Esophagus muscularis mucosa (tissue), 4 donors: Measurements from ENCODE around the gene GANC. TPM values are rescaled to one million over a fixed set of nuclear protein-coding genes. Genes with fewer than 3 reads are reported as not detected.

Source experiments
- DNase-seq: peaks from one replicate; pipeline ENCODE4 v3.0.0-alpha.2; 2017; ENCODE audit errors: extremely low spot score
- H3K27ac ChIP-seq, 4 donors: fragments of 200-600 bp; sonication (generic); replicated peaks in 1 of 4; 1 replicate in 3 of 4; 2 replicates in 1 of 4; pipeline ENCODE4 v1.5.1; 2016 to 2019; ENCODE audit warnings: mild to moderate bottlenecking in 1 of 4
- H3K27me3 ChIP-seq, 4 donors: fragments of 200-600 bp; sonication (generic); one replicate each; pipeline versions ENCODE4 v1.5.1 to v1.6.0; 2016 to 2019
- H3K36me3 ChIP-seq, 4 donors: fragments of 200-600 bp; sonication (generic); one replicate each; pipeline ENCODE4 v1.5.1; 2016 to 2019
- H3K4me1 ChIP-seq, 4 donors: fragments of 200-600 bp; sonication (generic); one replicate each; pipeline ENCODE4 v1.5.1; 2016 to 2019
- H3K4me3 ChIP-seq, 4 donors: fragments of 200-600 bp; sonication (generic); 1 replicate in 2 of 4; 2 replicates in 2 of 4; pipeline ENCODE4 v1.5.1; 2016 to 2019; ENCODE audit warnings: mild to moderate bottlenecking in 4 of 4, moderate library complexity in 1 of 4
- H3K9me3 ChIP-seq, 4 donors: fragments of 200-600 bp; sonication (generic); 1 replicate in 3 of 4; 2 replicates in 1 of 4; pipeline ENCODE4 v1.5.1; 2016 to 2019
- EP300 ChIP-seq: sonication (generic); formaldehyde crosslinking; IDR thresholded peaks from one replicate; pipeline ENCODE4 v1.6.1; 2017; ENCODE audit warnings: antibody characterized with exemption
- POLR2A ChIP-seq: fragments of 450-650 bp; IDR thresholded peaks from one replicate; pipeline ENCODE4 v1.6.1; 2017; ENCODE audit warnings: antibody characterized with exemption, moderate library complexity, mild to moderate bottlenecking, low read depth
- POLR2AphosphoS5 ChIP-seq, 2 donors: sonication (generic); formaldehyde crosslinking; IDR thresholded peaks; one replicate each; pipeline ENCODE4 v1.6.1; 2017; ENCODE audit warnings: antibody characterized with exemption in 2 of 2
- WGBS: methylation state at CpG from one replicate; pipeline ENCODE4 v1.1.5; 2018; 5-methylcytosine and 5-hydroxymethylcytosine counted together
- intact Hi-C: fragments of 100-400 bp; cut with DNase I; formaldehyde crosslinking; loops from one replicate; pipeline ENCODE4 v1.15.1; 2023
- total RNA-seq, 4 donors: library from RNA; depleted of rRNA; stranded (reverse); fragments of >200 nt; gene quantifications; one replicate each; pipeline versions ENCODE4 v1.1.0 to v1.2.1, GENCODE V29; 2016
- TF ChIP-seq, protein P1 (sequence below), 3 experiments: fragments of 200-600 bp in 2 of 3; fragments of 450-650 bp in 1 of 3; sonication (generic) in 2 of 3; IDR thresholded peaks; one replicate each; pipeline ENCODE4 v1.5.1; 2017 to 2019; ENCODE audit warnings: antibody characterized with exemption in 3 of 3, mild to moderate bottlenecking in 2 of 3, moderate library complexity in 1 of 3

The GANC gene
- total RNA-seq, 4 donors from 2014 or later, result 12.2 to 22.7 (median 17.7) TPM

DNA sequence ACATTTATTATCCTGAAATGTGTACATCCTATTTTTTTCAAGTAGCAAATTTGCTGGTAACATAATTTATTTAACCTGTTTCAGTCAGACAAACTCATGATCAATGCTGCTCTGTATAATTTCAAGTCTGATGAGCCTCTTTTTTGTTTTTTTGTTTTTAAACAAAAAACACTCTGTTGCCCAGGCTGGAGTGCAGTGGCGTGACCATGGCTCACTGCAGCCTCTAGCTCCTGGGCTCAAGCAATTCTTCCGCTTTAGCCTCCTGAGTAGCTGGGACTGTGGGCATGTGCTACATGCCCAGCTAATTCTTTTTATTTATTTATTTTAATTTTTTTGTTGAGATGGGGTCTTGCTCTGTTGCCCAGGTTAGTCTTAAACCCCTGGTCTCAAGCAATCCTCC lies 46.2 kb downstream of the GANC start:
- TF ChIP-seq, protein P1, sequence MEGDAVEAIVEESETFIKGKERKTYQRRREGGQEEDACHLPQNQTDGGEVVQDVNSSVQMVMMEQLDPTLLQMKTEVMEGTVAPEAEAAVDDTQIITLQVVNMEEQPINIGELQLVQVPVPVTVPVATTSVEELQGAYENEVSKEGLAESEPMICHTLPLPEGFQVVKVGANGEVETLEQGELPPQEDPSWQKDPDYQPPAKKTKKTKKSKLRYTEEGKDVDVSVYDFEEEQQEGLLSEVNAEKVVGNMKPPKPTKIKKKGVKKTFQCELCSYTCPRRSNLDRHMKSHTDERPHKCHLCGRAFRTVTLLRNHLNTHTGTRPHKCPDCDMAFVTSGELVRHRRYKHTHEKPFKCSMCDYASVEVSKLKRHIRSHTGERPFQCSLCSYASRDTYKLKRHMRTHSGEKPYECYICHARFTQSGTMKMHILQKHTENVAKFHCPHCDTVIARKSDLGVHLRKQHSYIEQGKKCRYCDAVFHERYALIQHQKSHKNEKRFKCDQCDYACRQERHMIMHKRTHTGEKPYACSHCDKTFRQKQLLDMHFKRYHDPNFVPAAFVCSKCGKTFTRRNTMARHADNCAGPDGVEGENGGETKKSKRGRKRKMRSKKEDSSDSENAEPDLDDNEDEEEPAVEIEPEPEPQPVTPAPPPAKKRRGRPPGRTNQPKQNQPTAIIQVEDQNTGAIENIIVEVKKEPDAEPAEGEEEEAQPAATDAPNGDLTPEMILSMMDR (IDR thresholded peaks at IDR 0.05), result no peak
- no peak for TF ChIP-seq EP300
- Histone ChIP-seq H3K36me3 (peaks cover 0 to 39% (median 9%) of the 10 kb centered on the region in 4 donors), H3K4me1 (no peaks in the 10 kb centered on the region), H3K9me3 (no peaks in the 10 kb centered on the region), H3K27me3 (no peaks in the 10 kb centered on the region), H3K4me3 (no peak overlapping the region), H3K27ac (no peak overlapping the region)
- 94% methylated on average over 2 of the region's 2 CpGs for WGBS
- intact Hi-C loops, result no loop called here
- no peak for DNase-seq

DNA sequence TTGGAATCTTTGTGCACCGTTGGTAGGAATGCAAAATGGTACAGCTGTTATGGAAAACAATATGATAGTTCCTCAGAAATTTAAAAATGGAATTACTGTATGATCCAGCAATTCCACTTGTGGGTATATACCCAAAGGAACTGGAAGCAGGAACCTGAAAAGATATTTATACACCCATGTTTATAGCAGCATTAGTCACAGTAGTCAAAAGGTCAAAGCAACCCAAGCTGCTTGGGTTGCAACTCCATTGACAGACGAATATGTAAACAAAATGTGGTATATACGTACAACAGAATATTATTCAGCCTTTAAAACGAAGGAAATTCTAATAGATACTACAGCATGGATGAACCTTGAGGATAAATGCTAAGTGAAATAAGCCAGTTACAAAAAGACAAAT lies 51.3 kb downstream of the GANC start:
- no peaks in the 10 kb centered on the region for H3K27me3 ChIP-seq
- no peak for TF ChIP-seq POLR2A
- TF ChIP-seq, protein P1 (IDR thresholded peaks at IDR 0.05), result no peak
- no peak for TF ChIP-seq POLR2AphosphoS5 (IDR thresholded peaks at IDR 0.05)
- TF ChIP-seq EP300, result no peak
- WGBS, result 80% methylated on average over 4 of the region's 4 CpGs
- no peaks in the 10 kb centered on the region for H3K9me3 ChIP-seq
- H3K36me3 ChIP-seq, result peaks cover 0 to 70% (median 30%) of the 10 kb centered on the region in 4 donors
- DNase-seq, result no peak
- no peak overlapping the region for H3K27ac ChIP-seq
- intact Hi-C loops, result no loop called here
- no peaks in the 10 kb centered on the region for H3K4me1 ChIP-seq
- no peak overlapping the region for H3K4me3 ChIP-seq

- Histone ChIP-seq H3K4me3 (no peak overlapping the region), H3K27me3 (no peaks in the 10 kb centered on the region), H3K4me1 (no peaks in the 10 kb centered on the region), H3K27ac (no peak overlapping the region), H3K9me3 (no peaks in the 10 kb centered on the region), H3K36me3 (peaks cover 0 to 56% (median 25%) of the 10 kb centered on the region in 4 donors)
- WGBS, result 92% methylated on average over 2 of the region's 2 CpGs
- intact Hi-C loops, result no loop called here
- no peak for DNase-seq
- TF ChIP-seq, protein P1 (IDR thresholded peaks at IDR 0.05), result no peak
- TF ChIP-seq POLR2AphosphoS5 (IDR thresholded peaks at IDR 0.05) (no peak), EP300 (no peak), POLR2A (no peak)
These were observed 56.2 kb downstream of the GANC start for GRCh38 chr15:42329161-42329560.

DNA sequence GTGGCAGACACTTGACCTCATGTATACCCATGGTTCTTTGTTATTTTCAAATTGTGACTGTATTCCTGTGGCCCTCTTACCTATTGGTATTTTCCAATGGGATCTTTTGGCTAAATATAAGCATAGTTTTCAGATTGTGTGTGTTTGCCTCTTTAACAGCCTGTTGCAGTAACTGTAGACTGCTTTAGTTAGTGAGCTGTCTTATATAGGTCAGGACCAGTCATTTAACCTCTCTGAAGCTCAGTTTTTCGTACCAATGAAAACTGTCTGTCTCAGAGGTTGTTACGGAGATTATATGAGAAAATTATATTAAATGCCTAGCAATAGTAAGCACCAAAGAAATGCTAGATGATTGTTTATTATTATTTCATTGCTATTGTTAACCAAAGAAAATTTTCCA lies 57.0 kb downstream of the GANC start:
- H3K27me3 ChIP-seq, result no peaks in the 10 kb centered on the region
- H3K4me1 ChIP-seq, result no peaks in the 10 kb centered on the region
- no peak for DNase-seq
- no peak for TF ChIP-seq POLR2A
- TF ChIP-seq, protein P1 (IDR thresholded peaks at IDR 0.05), result no peak
- no peak for TF ChIP-seq POLR2AphosphoS5 (IDR thresholded peaks at IDR 0.05)
- no peak for TF ChIP-seq EP300
- WGBS, result 86% methylated on average over 2 of the region's 2 CpGs
- no peak overlapping the region for H3K27ac ChIP-seq
- H3K36me3 ChIP-seq, result peaks cover 0 to 56% (median 23%) of the 10 kb centered on the region in 4 donors
- intact Hi-C loops, result no loop called here
- H3K4me3 ChIP-seq, result no peak overlapping the region
- H3K9me3 ChIP-seq, result peaks cover 0 to 5% (median 1%) of the 10 kb centered on the region in 4 donors

DNA sequence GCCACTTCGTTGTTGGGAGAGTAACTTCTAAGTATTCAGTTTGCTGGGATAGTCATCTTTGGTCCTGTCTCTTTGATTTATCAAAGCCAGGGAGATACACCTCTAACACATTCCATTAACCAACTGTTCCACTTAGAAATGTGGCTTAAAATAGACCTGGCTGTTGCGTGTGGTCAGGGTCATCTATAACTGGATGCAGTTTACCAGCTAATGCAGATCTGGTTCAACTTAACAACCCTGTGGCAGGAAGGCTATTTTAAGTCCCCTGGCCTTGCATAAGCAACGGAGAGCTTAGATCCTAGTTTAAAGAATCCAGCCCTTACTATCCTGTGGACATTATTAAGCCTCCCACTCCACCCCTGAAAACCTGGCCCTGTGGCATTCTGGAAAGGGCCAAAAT lies 58.2 kb downstream of the GANC start:
- intact Hi-C loops, result no loop called here
- TF ChIP-seq POLR2A (no peak), POLR2AphosphoS5 (IDR thresholded peaks at IDR 0.05) (no peak), EP300 (no peak)
- TF ChIP-seq, protein P1 (IDR thresholded peaks at IDR 0.05), result no peak
- H3K27ac ChIP-seq, result no peak overlapping the region
- H3K9me3 ChIP-seq, result peaks cover 0 to 8% (median 4%) of the 10 kb centered on the region in 4 donors
- no peak overlapping the region for H3K4me3 ChIP-seq
- 58% methylated on average over 3 of the region's 3 CpGs for WGBS
- DNase-seq, result no peak
- H3K27me3 ChIP-seq, result no peaks in the 10 kb centered on the region
- H3K4me1 ChIP-seq, result no peaks in the 10 kb centered on the region
- peaks cover 0 to 57% (median 18%) of the 10 kb centered on the region in 4 donors for H3K36me3 ChIP-seq
